ENCODE measurements around the gene PPP1R2. TPM values are rescaled to one million over a fixed set of nuclear protein-coding genes. Genes with fewer than 3 reads are reported as not detected.

PPP1R2 gene
- polyA plus RNA-seq, 1 of the 3 experiments (the other 2 are of a cell fraction) = 8.1 TPM

DNA sequence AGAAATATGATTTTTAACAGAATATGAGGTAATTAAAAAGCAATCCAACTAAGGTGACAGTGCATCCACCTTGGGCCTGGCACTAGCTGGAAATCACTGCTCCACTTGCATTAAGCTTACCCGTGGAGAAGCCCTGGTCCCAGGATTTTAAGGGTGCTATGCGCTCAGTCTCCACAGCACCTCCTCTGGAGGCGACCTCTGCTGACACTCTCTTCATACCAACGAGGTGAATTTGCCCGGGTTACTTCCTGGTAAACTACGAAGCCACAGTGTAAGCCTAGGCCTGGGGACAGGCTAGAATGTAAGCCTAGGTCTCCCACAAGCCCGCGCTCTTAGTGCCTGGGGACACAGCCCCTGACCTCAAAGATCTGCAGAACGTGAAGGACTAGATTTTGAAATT is 39.8 kb upstream of the PPP1R2 start:
- H3K4me2 ChIP-seq = no peak overlapping the region
- no peaks in the 10 kb centered on the region for H3K9me2 ChIP-seq
- TF ChIP-seq RFX5 (IDR thresholded peaks at IDR 0.05; ENCODE audit: low read length) (no peak), EZH2phosphoT487 (IDR thresholded peaks at IDR 0.05; ENCODE audit: borderline replicate concordance, low read depth) (no peak), JUND (IDR thresholded peaks at IDR 0.05) (no peak), SIN3A (IDR thresholded peaks at IDR 0.05; ENCODE audit: borderline replicate concordance, low read depth, low read length) (no peak), FOXJ3 (CRISPR knock-in tag; IDR thresholded peaks at IDR 0.05) (no peak), RXRA (IDR thresholded peaks at IDR 0.05; ENCODE audit: borderline replicate concordance, low read depth) (no peak), NFIC (IDR thresholded peaks at IDR 0.05; ENCODE audit: borderline replicate concordance) (no peak), FOXM1 (IDR thresholded peaks at IDR 0.05; ENCODE audit: low read depth) (no peak), FOSL2 (IDR thresholded peaks at IDR 0.05; ENCODE audit: borderline replicate concordance, low read depth) (no peak), TAF1 (IDR thresholded peaks at IDR 0.05; ENCODE audit: borderline replicate concordance, low read depth, low read length) (no peak), GABPA (IDR thresholded peaks at IDR 0.05; ENCODE audit: low read depth) (no peak)
- TF ChIP-seq, protein P1, sequence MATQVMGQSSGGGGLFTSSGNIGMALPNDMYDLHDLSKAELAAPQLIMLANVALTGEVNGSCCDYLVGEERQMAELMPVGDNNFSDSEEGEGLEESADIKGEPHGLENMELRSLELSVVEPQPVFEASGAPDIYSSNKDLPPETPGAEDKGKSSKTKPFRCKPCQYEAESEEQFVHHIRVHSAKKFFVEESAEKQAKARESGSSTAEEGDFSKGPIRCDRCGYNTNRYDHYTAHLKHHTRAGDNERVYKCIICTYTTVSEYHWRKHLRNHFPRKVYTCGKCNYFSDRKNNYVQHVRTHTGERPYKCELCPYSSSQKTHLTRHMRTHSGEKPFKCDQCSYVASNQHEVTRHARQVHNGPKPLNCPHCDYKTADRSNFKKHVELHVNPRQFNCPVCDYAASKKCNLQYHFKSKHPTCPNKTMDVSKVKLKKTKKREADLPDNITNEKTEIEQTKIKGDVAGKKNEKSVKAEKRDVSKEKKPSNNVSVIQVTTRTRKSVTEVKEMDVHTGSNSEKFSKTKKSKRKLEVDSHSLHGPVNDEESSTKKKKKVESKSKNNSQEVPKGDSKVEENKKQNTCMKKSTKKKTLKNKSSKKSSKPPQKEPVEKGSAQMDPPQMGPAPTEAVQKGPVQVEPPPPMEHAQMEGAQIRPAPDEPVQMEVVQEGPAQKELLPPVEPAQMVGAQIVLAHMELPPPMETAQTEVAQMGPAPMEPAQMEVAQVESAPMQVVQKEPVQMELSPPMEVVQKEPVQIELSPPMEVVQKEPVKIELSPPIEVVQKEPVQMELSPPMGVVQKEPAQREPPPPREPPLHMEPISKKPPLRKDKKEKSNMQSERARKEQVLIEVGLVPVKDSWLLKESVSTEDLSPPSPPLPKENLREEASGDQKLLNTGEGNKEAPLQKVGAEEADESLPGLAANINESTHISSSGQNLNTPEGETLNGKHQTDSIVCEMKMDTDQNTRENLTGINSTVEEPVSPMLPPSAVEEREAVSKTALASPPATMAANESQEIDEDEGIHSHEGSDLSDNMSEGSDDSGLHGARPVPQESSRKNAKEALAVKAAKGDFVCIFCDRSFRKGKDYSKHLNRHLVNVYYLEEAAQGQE (IDR thresholded peaks at IDR 0.05; ENCODE audit: low read depth, low read length) = no peak
- TF ChIP-seq, protein P2, sequence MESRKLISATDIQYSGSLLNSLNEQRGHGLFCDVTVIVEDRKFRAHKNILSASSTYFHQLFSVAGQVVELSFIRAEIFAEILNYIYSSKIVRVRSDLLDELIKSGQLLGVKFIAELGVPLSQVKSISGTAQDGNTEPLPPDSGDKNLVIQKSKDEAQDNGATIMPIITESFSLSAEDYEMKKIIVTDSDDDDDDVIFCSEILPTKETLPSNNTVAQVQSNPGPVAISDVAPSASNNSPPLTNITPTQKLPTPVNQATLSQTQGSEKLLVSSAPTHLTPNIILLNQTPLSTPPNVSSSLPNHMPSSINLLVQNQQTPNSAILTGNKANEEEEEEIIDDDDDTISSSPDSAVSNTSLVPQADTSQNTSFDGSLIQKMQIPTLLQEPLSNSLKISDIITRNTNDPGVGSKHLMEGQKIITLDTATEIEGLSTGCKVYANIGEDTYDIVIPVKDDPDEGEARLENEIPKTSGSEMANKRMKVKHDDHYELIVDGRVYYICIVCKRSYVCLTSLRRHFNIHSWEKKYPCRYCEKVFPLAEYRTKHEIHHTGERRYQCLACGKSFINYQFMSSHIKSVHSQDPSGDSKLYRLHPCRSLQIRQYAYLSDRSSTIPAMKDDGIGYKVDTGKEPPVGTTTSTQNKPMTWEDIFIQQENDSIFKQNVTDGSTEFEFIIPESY (IDR thresholded peaks at IDR 0.05; ENCODE audit: borderline replicate concordance, low read depth) = no peak
- no peaks in the 10 kb centered on the region for H3K4me1 ChIP-seq (ENCODE audit: control insufficient read depth in 1 of 2, insufficient read depth in 2 of 2, low read depth in 1 of 2, low read length in 1 of 2)
- ChIA-PET POLR2A (no interaction called here), CTCF (interaction anchor here (1.0 kb wide), 1 partner anchor 13 kb away, joined by 3 read pairs; no protein-coding TSS in a partner anchor)
- no peaks in the 10 kb centered on the region for H3K79me2 ChIP-seq (ENCODE audit: insufficient read depth)
- H3K36me3 ChIP-seq (replicated peaks in 1 of 2; ENCODE audit: control insufficient read depth in 1 of 2, insufficient read depth in 2 of 2, low read length in 1 of 2) = no peaks in the 10 kb centered on the region
- DNase-seq = no peak
- no peaks in the 10 kb centered on the region for H4K20me1 ChIP-seq (ENCODE audit: insufficient read depth)
- WGBS (ENCODE audit: low lambda C conversion rate) = 71% methylated on average over 9 of the region's 9 CpGs
- no peak overlapping the region for H2AFZ ChIP-seq (ENCODE audit: low read depth)
- no peak overlapping the region for H3K9ac ChIP-seq
- no peak overlapping the region for H3K4me3 ChIP-seq (ENCODE audit: low read depth in 2 of 2, low read length in 1 of 2)
- peaks cover 3% of the 10 kb centered on the region for H3F3A ChIP-seq (replicated peaks; ENCODE audit: insufficient read depth)
- no peaks in the 10 kb centered on the region for H3K27me3 ChIP-seq (ENCODE audit: insufficient read depth)
- H3K9me3 ChIP-seq = no peaks in the 10 kb centered on the region
- H3K27ac ChIP-seq (ENCODE audit: low read depth in 2 of 2, low read length in 1 of 2) = no peak overlapping the region

Data from SK-N-SH (cell line).